HepG2 (cell line): Measurements from ENCODE around the gene TSPAN9. TPM values are rescaled to one million over a fixed set of nuclear protein-coding genes. Genes with fewer than 3 reads are reported as not detected.

ENCODE experiments used
- ATAC-seq: fragments of 200-7000 bp; cut with Tn5 transposase; 3 replicates; pipeline ENCODE4 v1.9.1; 2020; ENCODE audit warnings: mild to moderate bottlenecking, moderate library complexity
- BruUV-seq: library from RNA; stranded (reverse); fragments of 400-500 nt; replicated peaks from 2 replicates; lab custom pipeline; 2021; lab: Mats Ljungman, UMichigan
- CTCF ChIA-PET: fragments of 300-600 bp; formaldehyde crosslinking; extraction: SDS; loops from one replicate; lab custom pipeline; 2021; ENCODE audit warnings: low total read pairs, inconsistent platforms, low intra/inter-chr PET ratio; lab: Yijun Ruan, JAX
- POLR2A ChIA-PET: fragments of 350-600 bp; sonication (Branson Sonifier 250); formaldehyde crosslinking; loops from one replicate; lab custom pipeline; 2020; ENCODE audit warnings: antibody characterized with exemption, inconsistent platforms; lab: Yijun Ruan, JAX
- DNase-seq: peaks from one replicate; pipeline ENCODE4 v3.0.0-alpha.2; 2015; ENCODE audit warnings: low spot score
- FAIRE-seq: peaks from 3 replicates; lab custom pipeline; 2011; peaks lifted over from hg19 to GRCh38; lab: Jason Lieb, UNC
- H2AFZ ChIP-seq: one replicate; pipeline ENCODE4 v1.6.1; 2011; ENCODE audit warnings: low read length, inconsistent platforms
- H3K27ac ChIP-seq: fragments of 300-600 bp; 3 replicates; pipeline ENCODE4 v1.8.0; 2011; ENCODE audit warnings: mixed run types, mild to moderate bottlenecking, mixed read lengths, low read length, inconsistent platforms; ENCODE audit not compliant: insufficient read depth; ENCODE audit errors: extremely low read length
- H3K27me3 ChIP-seq, 2 experiments: fragments of 200-600 bp in 1 of 2; 2 replicates in 1 of 2; 3 replicates in 1 of 2; pipeline versions ENCODE4 v1.6.0 to v1.8.0; 2011; ENCODE audit warnings: low read length in 2 of 2, mild to moderate bottlenecking in 2 of 2, moderate library complexity in 2 of 2, inconsistent platforms in 1 of 2; ENCODE audit not compliant: insufficient read depth in 2 of 2, control insufficient read depth in 1 of 2
- H3K36me3 ChIP-seq, 2 experiments: fragments of 200-600 bp in 1 of 2; replicated peaks in 1 of 2; 2 replicates in 1 of 2; 3 replicates in 1 of 2; pipeline versions ENCODE4 v1.5.1 to v1.8.0; 2011; ENCODE audit warnings: low read length in 2 of 2, inconsistent platforms in 1 of 2; ENCODE audit not compliant: insufficient read depth in 2 of 2, control insufficient read depth in 1 of 2
- H3K4me1 ChIP-seq: 2 replicates; pipeline ENCODE4 v1.5.1; 2012; ENCODE audit warnings: low read length, inconsistent platforms; ENCODE audit not compliant: insufficient read depth
- H3K4me2 ChIP-seq: 2 replicates; pipeline ENCODE4 v1.6.0; 2011; ENCODE audit warnings: low read depth, low read length, inconsistent platforms
- H3K4me3 ChIP-seq, 3 experiments: fragments of 200-600 bp in 1 of 3; sonication (generic), shearing (Covaris generic) in 1 of 3; replicated peaks in 1 of 3; 2 replicates each; pipeline ENCODE4 v1.5.1; 2011 to 2016; ENCODE audit warnings: low read length in 3 of 3, inconsistent platforms in 2 of 3, low read depth in 2 of 3, mild to moderate bottlenecking in 2 of 3, control low read depth in 1 of 3, mixed read lengths in 1 of 3; ENCODE audit not compliant: insufficient read depth in 1 of 3
- H3K79me2 ChIP-seq: one replicate; pipeline ENCODE4 v1.6.1; 2011; ENCODE audit warnings: low read length, inconsistent platforms; ENCODE audit not compliant: insufficient read depth
- H3K9ac ChIP-seq: 2 replicates; pipeline ENCODE4 v1.6.0; 2011; ENCODE audit warnings: mild to moderate bottlenecking, low read depth, low read length, inconsistent platforms; ENCODE audit not compliant: insufficient read depth
- H3K9me3 ChIP-seq: 2 replicates; pipeline ENCODE4 v1.5.1; 2012; ENCODE audit warnings: mild to moderate bottlenecking, low read length
- H4K20me1 ChIP-seq: 2 replicates; pipeline ENCODE4 v1.6.0; 2011; ENCODE audit warnings: inconsistent platforms, mild to moderate bottlenecking, low read length, moderate library complexity; ENCODE audit not compliant: insufficient read depth
- ATF4 ChIP-seq, 2 experiments: fragments of 450-650 bp in 1 of 2; sonication (generic) in 1 of 2; formaldehyde crosslinking; IDR thresholded peaks; 2 replicates each; pipeline versions ENCODE4 v1.5.0 to v1.8.0; 2020 to 2022; ENCODE audit warnings: mild to moderate bottlenecking in 1 of 2, missing genetic modification reagents in 1 of 2
- POLR2A ChIP-seq, 2 experiments: IDR thresholded peaks; 2 replicates each; pipeline ENCODE4 v1.6.1; 2011; ENCODE audit warnings: low read depth in 2 of 2, low read length in 2 of 2, mild to moderate bottlenecking in 1 of 2, moderate library complexity in 1 of 2; ENCODE audit not compliant: insufficient read depth in 1 of 2
- RBM22 ChIP-seq: fragments of 200-400 bp; formaldehyde crosslinking; optimal IDR thresholded peaks from 2 replicates; pipeline ENCODE3; 2017; ENCODE audit warnings: mild to moderate bottlenecking, low read length, moderate library complexity
- ZNF431 ChIP-seq: sonication (generic); formaldehyde crosslinking; IDR thresholded peaks from 2 replicates; pipeline ENCODE4 v1.9.0; 2022; ENCODE audit warnings: missing genetic modification reagents, low read depth, mild to moderate bottlenecking, borderline replicate concordance
- ZNF451 ChIP-seq: sonication (generic); formaldehyde crosslinking; IDR thresholded peaks from 2 replicates; pipeline ENCODE4 v1.5.0; 2020; ENCODE audit warnings: mild to moderate bottlenecking, missing genetic modification reagents
- WGBS: methylation state at CpG from one replicate; pipeline ENCODE4 v1.1.6; 2017; ENCODE audit warnings: low lambda C conversion rate; 5-methylcytosine and 5-hydroxymethylcytosine counted together
- in situ Hi-C: cut with HindIII; loops from 2 replicates; pipeline ENCODE4 v1.10.0; 2017; ENCODE audit warnings: low pct_unique_long_range_greater_than_20kb; ENCODE audit not compliant: extremely low pct_ligation_motif_present
- intact Hi-C: fragments of 100-400 bp; cut with micrococcal nuclease; formaldehyde crosslinking; loops from one replicate; pipeline ENCODE4 v1.10.0; 2022; ENCODE audit not compliant: unreplicated experiment
- polyA plus RNA-seq, 8 experiments: library from polyadenylated mRNA; depleted of rRNA in 3 of 8; stranded (reverse) in 7 of 8; unstranded in 1 of 8; fragments of >200 nt; fragmentation: Illumina TruSeq in 4 of 8; extraction: Trizol in 4 of 8; gene quantifications; 2 replicates each; pipeline versions ENCODE4 v1.2.1 to v1.2.3, GENCODE V29; 2011 to 2016; ENCODE audit warnings: low read depth in 4 of 8, missing spikeins in 1 of 8, mixed read lengths in 1 of 8; ENCODE audit not compliant: insufficient read depth in 1 of 8
- total RNA-seq, 5 experiments: library from RNA; depleted of rRNA; stranded (reverse); fragments of >200 nt; fragmentation: Illumina TruSeq; extraction: Trizol; gene quantifications; 2 replicates each; pipeline ENCODE4 v1.2.3, GENCODE V29; 2016; ENCODE audit warnings: low read depth in 1 of 5

TSPAN9 gene
- total and polyA plus RNA-seq, 2 of the 13 experiments (the other 11 are each of a cell fraction or from before 2014, with no cell fraction given), result 18.1 to 42.3 TPM

- ATAC-seq (no peak), DNase-seq (no peak), FAIRE-seq (no peak)
- ChIA-PET CTCF (no interaction called here), POLR2A (no interaction called here)
- TF ChIP-seq ZNF451 (no peak), RBM22 (peak; percentile 8), POLR2A (IDR thresholded peaks at IDR 0.05; ENCODE audit: insufficient read depth in 1 of 2, low read depth in 2 of 2, low read length in 2 of 2) (0 out of 4 replicates have a peak, but pooled peaks of 1 of the 2 experiments have one; percentile 27)
- 97% methylated on average over 11 of the region's 11 CpGs for WGBS
- H2AFZ ChIP-seq, result no peak overlapping the region
- intact Hi-C loops, result no loop called here
- BruUV-seq, result no TSS peak
- H4K20me1 ChIP-seq, result peaks cover 8% of the 10 kb centered on the region; the same call in 1 of the 2 replicates
- H3K27me3 ChIP-seq, result no peaks in the 10 kb centered on the region
- H3K9ac ChIP-seq, result no peak overlapping the region
- no peaks in the 10 kb centered on the region for H3K9me3 ChIP-seq
- H3K4me3 ChIP-seq, result no peak overlapping the region
- no peak overlapping the region for H3K27ac ChIP-seq
- in situ Hi-C loops, result loop anchor here (10.0 kb wide), 1 partner anchor 154 kb away; no protein-coding TSS in a partner anchor
- no peaks in the 10 kb centered on the region for H3K79me2 ChIP-seq
- no peak overlapping the region for H3K4me2 ChIP-seq
- H3K36me3 ChIP-seq, result peaks cover 38 to 59% of the 10 kb centered on the region in 2 experiments
- no peaks in the 10 kb centered on the region for H3K4me1 ChIP-seq
Observed at GRCh38 chr12:3038926-3039510, 38.2 kb upstream of the TSPAN9 start.

GRCh38 chr12:3040026-3040656 lies 37.0 kb upstream of the TSPAN9 start:
- intact Hi-C loops, result no loop called here
- Histone ChIP-seq H3K9ac (no peak overlapping the region), H2AFZ (no peak overlapping the region), H3K36me3 (peaks cover 35 to 54% of the 10 kb centered on the region in 2 experiments), H3K4me2 (no peak overlapping the region), H3K9me3 (no peaks in the 10 kb centered on the region), H3K4me3 (no peak overlapping the region), H3K4me1 (no peaks in the 10 kb centered on the region), H3K27ac (no peak overlapping the region), H3K79me2 (no peaks in the 10 kb centered on the region), H4K20me1 (peaks cover 4% of the 10 kb centered on the region; the same call in 1 of the 2 replicates), H3K27me3 (no peaks in the 10 kb centered on the region)
- WGBS, result 96% methylated on average over 15 of the region's 15 CpGs
- no peak for TF ChIP-seq ATF4 (CRISPR knock-in tag; IDR thresholded peaks at IDR 0.05)
- TF ChIP-seq ZNF431, result no peak
- FAIRE-seq, result no peak
- in situ Hi-C loops, result no loop called here
- CTCF ChIA-PET, result no interaction called here
- no peak for DNase-seq
- BruUV-seq, result TSS peak; percentile 36
- ATAC-seq, result no peak
- POLR2A ChIA-PET, result no interaction called here
